ENCODE results near the gene FAM83F. TPM values are rescaled to one million over a fixed set of nuclear protein-coding genes. Genes with fewer than 3 reads are reported as not detected.

Gene FAM83F
- total RNA-seq, 2 experiments from 2014 or later: not detected

GRCh38 chr22:40001106-40001505 lies 6.4 kb downstream of the FAM83F start:
- TF ChIP-seq, protein P1, sequence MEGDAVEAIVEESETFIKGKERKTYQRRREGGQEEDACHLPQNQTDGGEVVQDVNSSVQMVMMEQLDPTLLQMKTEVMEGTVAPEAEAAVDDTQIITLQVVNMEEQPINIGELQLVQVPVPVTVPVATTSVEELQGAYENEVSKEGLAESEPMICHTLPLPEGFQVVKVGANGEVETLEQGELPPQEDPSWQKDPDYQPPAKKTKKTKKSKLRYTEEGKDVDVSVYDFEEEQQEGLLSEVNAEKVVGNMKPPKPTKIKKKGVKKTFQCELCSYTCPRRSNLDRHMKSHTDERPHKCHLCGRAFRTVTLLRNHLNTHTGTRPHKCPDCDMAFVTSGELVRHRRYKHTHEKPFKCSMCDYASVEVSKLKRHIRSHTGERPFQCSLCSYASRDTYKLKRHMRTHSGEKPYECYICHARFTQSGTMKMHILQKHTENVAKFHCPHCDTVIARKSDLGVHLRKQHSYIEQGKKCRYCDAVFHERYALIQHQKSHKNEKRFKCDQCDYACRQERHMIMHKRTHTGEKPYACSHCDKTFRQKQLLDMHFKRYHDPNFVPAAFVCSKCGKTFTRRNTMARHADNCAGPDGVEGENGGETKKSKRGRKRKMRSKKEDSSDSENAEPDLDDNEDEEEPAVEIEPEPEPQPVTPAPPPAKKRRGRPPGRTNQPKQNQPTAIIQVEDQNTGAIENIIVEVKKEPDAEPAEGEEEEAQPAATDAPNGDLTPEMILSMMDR (conservative IDR thresholded peaks at IDR 0.05; ENCODE audit: low read length): no peak
- TF ChIP-seq EZH2phosphoT487 (IDR thresholded peaks at IDR 0.05; ENCODE audit: borderline replicate concordance, low read depth, low read length): no peak
- H3K79me2 ChIP-seq (ENCODE audit: insufficient read depth, low read depth, low read length): no peaks in the 10 kb centered on the region
- H3K4me1 ChIP-seq (ENCODE audit: insufficient read depth, low read length, poor library complexity, severe bottlenecking): no peaks in the 10 kb centered on the region
- no peak overlapping the region for H2AFZ ChIP-seq (ENCODE audit: low read length)
- no peak overlapping the region for H3K4me2 ChIP-seq (ENCODE audit: low read length)
- H4K20me1 ChIP-seq (ENCODE audit: insufficient read depth, low read length): no peaks in the 10 kb centered on the region
- intact Hi-C loops (cut with micrococcal nuclease; ENCODE audit: unreplicated experiment): no loop called here
- no peaks in the 10 kb centered on the region for H3K36me3 ChIP-seq (ENCODE audit: insufficient read depth, low read length)
- POLR2A ChIA-PET: interaction anchor here (0.6 kb wide), 1 partner anchor 144 kb away, joined by 8 read pairs; no protein-coding TSS in a partner anchor
- CTCF ChIA-PET (ENCODE audit: unreplicated experiment): interaction anchor here (0.5 to 0.7 kb wide), 2 partner anchors 128 to 459 kb away, joined by 3 to 4 read pairs; no protein-coding TSS in a partner anchor
- no peak for DNase-seq (ENCODE audit: low spot score)
- H3K9me3 ChIP-seq (ENCODE audit: low read length): no peaks in the 10 kb centered on the region
- BruUV-seq (replicated peaks): no TSS peak
- no peaks in the 10 kb centered on the region for H3K9me2 ChIP-seq (ENCODE audit: insufficient read depth, low read length)
- no peak overlapping the region for H3K27ac ChIP-seq (ENCODE audit: low read depth, low read length, poor library complexity, severe bottlenecking)
- H3K4me3 ChIP-seq (ENCODE audit: low read depth, low read length, poor library complexity, severe bottlenecking): no peak overlapping the region

GRCh38 chr22:40001800-40002577 lies 7.2 kb downstream of the FAM83F start:
- Histone ChIP-seq H3K4me1 (ENCODE audit: insufficient read depth, low read length, poor library complexity, severe bottlenecking) (no peaks in the 10 kb centered on the region), H3K4me3 (ENCODE audit: low read depth, low read length, poor library complexity, severe bottlenecking) (no peak overlapping the region), H4K20me1 (ENCODE audit: insufficient read depth, low read length) (no peaks in the 10 kb centered on the region), H3K9me2 (ENCODE audit: insufficient read depth, low read length) (no peaks in the 10 kb centered on the region), H2AFZ (ENCODE audit: low read length) (no peak overlapping the region), H3K4me2 (ENCODE audit: low read length) (no peak overlapping the region), H3K36me3 (ENCODE audit: insufficient read depth, low read length) (no peaks in the 10 kb centered on the region), H3K27ac (ENCODE audit: low read depth, low read length, poor library complexity, severe bottlenecking) (no peak overlapping the region), H3K9me3 (ENCODE audit: low read length) (no peaks in the 10 kb centered on the region), H3K79me2 (ENCODE audit: insufficient read depth, low read depth, low read length) (no peaks in the 10 kb centered on the region)
- DNase-seq (ENCODE audit: low spot score): no peak
- CTCF ChIA-PET (ENCODE audit: unreplicated experiment): interaction anchor here (0.5 kb wide), 1 partner anchor 442 kb away, joined by 3 read pairs; no protein-coding TSS in a partner anchor
- BruUV-seq (replicated peaks): no TSS peak
- POLR2A ChIA-PET: interaction anchor here (0.6 kb wide), 1 partner anchor 144 kb away, joined by 8 read pairs; no protein-coding TSS in a partner anchor
- TF ChIP-seq, protein P1 (conservative IDR thresholded peaks at IDR 0.05; ENCODE audit: low read length): no peak
- TF ChIP-seq EZH2phosphoT487 (IDR thresholded peaks at IDR 0.05; ENCODE audit: borderline replicate concordance, low read depth, low read length): no peak
- intact Hi-C loops (cut with micrococcal nuclease; ENCODE audit: unreplicated experiment): no loop called here

All from OCI-LY7 (cell line).